Mucosa of descending colon (tissue), 3 donors: ENCODE results near the gene GOLM1. TPM values are rescaled to one million over a fixed set of nuclear protein-coding genes. Genes with fewer than 3 reads are reported as not detected.

Source experiments
- ATAC-seq: fragments of 200-7000 bp; cut with Tn5 transposase; one replicate; pipeline ENCODE4 v1.9.1; 2020; ENCODE audit warnings: mild to moderate bottlenecking, moderate library complexity
- DNase-seq, 3 donors: peaks; one replicate each; pipeline ENCODE4 v3.0.0-alpha.2; 2020
- H3K36me3 ChIP-seq: fragments of 200-600 bp; one replicate; pipeline ENCODE4 v1.8.0; 2021; ENCODE audit warnings: low read depth, mild to moderate bottlenecking
- H3K4me1 ChIP-seq: fragments of 200-600 bp; one replicate; pipeline ENCODE4 v1.8.0; 2021; ENCODE audit warnings: low read depth, mild to moderate bottlenecking
- H3K4me3 ChIP-seq: fragments of 200-600 bp; one replicate; pipeline ENCODE4 v1.8.0; 2021; ENCODE audit warnings: mild to moderate bottlenecking
- H3K9me3 ChIP-seq: fragments of 200-600 bp; one replicate; pipeline ENCODE4 v1.8.0; 2021; ENCODE audit warnings: mild to moderate bottlenecking
- CTCF ChIP-seq: fragments of 200-600 bp; IDR thresholded peaks from one replicate; pipeline ENCODE4 v1.8.0; 2022; ENCODE audit warnings: antibody characterized with exemption, mild to moderate bottlenecking
- intact Hi-C, 2 donors: fragments of 100-400 bp; cut with DNase I in 1 of 2; cut with micrococcal nuclease in 1 of 2; formaldehyde crosslinking; loops; one replicate each; pipeline versions ENCODE4 v1.11.0 to v1.11.1; 2022; cut with DNase I, micrococcal nuclease
- total RNA-seq, 3 donors: library from RNA; stranded (reverse); fragmentation: NEBNext Ultra II Directional in 2 of 3; extraction: Animal tissue kit (Norgen Biotek cat#: 25700) in 2 of 3; gene quantifications; one replicate each; pipeline versions ENCODE4 v1.2.1 to v1.2.4, GENCODE V29; 2021 to 2023
- donor health status: DM: no; HTN: no; CAD: no; lungs with moderate emphysema.
- donor health status: DM: no; HTN: no; CAD: no.
- donor health status: DM: no; HTN: yes; CAD: no.

GOLM1 gene
- total RNA-seq, 3 donors from 2014 or later, result 172 to 414 (median 333) TPM

- intact Hi-C loops, result no loop called here
- DNase-seq, result no peak
- no peak for TF ChIP-seq CTCF
- Histone ChIP-seq H3K4me1 (no peaks in the 10 kb centered on the region), H3K9me3 (no peaks in the 10 kb centered on the region), H3K36me3 (no peaks in the 10 kb centered on the region), H3K4me3 (no peak overlapping the region)
- no peak for ATAC-seq
Observed at GRCh38 chr9:86020731-86021130, 78.6 kb downstream of the GOLM1 start.

GRCh38 chr9:86009133-86009532, 90.2 kb downstream of the GOLM1 start:
- DNase-seq, result no peak

DNA sequence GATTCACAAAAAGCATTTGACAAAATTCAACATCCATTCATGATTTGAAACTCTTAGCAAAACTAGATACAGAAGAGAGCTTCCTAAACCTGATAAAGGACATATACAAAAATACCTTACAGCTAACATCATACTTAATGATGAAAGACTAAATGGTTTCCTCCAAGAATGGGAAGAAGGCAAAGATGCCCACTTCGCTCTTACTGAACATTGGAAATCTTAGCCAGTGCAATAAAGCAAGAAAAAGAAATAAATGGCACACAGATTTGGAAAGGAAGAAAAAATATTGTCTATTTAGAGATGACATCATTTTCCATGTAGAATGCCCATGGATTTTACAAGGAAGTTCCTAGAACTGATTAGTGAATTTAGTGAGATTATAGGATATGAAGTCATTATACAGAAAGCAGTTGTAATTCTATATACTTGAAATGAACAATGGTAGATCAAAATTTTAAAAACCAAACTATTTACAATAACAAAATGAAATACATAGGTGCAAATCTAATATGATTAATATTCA, 94.0 kb downstream of the GOLM1 start:
- H3K36me3 ChIP-seq, result peaks cover 4% of the 10 kb centered on the region
- intact Hi-C loops, result no loop called here

More at GRCh38 chr9:86009133-86009532, 90.2 kb downstream of the GOLM1 start:
- TF ChIP-seq CTCF, result no peak
- no peak for ATAC-seq
- Histone ChIP-seq H3K4me1 (no peaks in the 10 kb centered on the region), H3K9me3 (no peaks in the 10 kb centered on the region), H3K4me3 (no peak overlapping the region), H3K36me3 (peaks cover under 1% of the 10 kb centered on the region)
- intact Hi-C loops, result no loop called here

DNA sequence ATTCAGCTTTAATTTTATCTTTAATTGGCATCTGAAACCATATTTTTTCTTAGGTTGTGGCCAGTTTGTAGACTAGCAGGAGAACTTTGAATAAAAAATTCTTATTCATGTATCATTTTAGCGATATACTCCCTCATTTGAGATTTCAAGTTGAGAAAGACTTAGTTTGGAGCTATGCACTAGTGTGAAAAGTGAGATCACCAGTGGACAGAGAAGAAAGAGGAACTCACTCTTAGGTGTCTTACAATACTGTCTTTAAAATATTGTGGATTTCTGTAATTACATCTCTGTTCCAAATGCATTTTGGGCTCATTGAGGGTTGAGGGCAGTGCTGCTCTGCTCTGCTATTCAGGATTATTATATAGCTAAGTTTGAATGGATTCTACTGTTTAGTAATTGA, 103.8 kb downstream of the GOLM1 start:
- intact Hi-C loops, result no loop called here
- Histone ChIP-seq H3K9me3 (no peaks in the 10 kb centered on the region), H3K4me3 (no peak overlapping the region), H3K36me3 (no peaks in the 10 kb centered on the region), H3K4me1 (no peaks in the 10 kb centered on the region)
- TF ChIP-seq CTCF, result no peak
- DNase-seq (no peak), ATAC-seq (no peak)

More for the DNA sequence above, 94.0 kb downstream of the GOLM1 start:
- no peak for TF ChIP-seq CTCF
- DNase-seq (no peak), ATAC-seq (no peak)
- H3K4me1 ChIP-seq, result no peaks in the 10 kb centered on the region
- no peaks in the 10 kb centered on the region for H3K9me3 ChIP-seq
- no peak overlapping the region for H3K4me3 ChIP-seq

- TF ChIP-seq CTCF, result no peak
- no peaks in the 10 kb centered on the region for H3K4me1 ChIP-seq
- intact Hi-C loops, result no loop called here
- ATAC-seq, result no peak
- H3K4me3 ChIP-seq, result no peak overlapping the region
- no peaks in the 10 kb centered on the region for H3K36me3 ChIP-seq
- H3K9me3 ChIP-seq, result no peaks in the 10 kb centered on the region
- DNase-seq, result no peak
Observed at GRCh38 chr9:85995097-85995496, 104.3 kb downstream of the GOLM1 start.

- Histone ChIP-seq H3K9me3 (no peaks in the 10 kb centered on the region), H3K4me1 (no peaks in the 10 kb centered on the region), H3K4me3 (no peak overlapping the region), H3K36me3 (no peaks in the 10 kb centered on the region)
- TF ChIP-seq CTCF, result no peak
- DNase-seq (no peak), ATAC-seq (no peak)
- intact Hi-C loops, result no loop called here
Observed at GRCh38 chr9:85994191-85994590, 105.2 kb downstream of the GOLM1 start.
